GM23248 (cell line): Measurements from ENCODE around the gene FOXL2. TPM values are rescaled to one million over a fixed set of nuclear protein-coding genes. Genes with fewer than 3 reads are reported as not detected.

Experiments used
- DNase-seq: peaks from one replicate; pipeline ENCODE4 v3.0.0-alpha.2; 2015
- H2AFZ ChIP-seq: fragments of 200-600 bp; sonication (generic); 2 replicates; pipeline ENCODE4 v1.6.1; 2016; ENCODE audit warnings: antibody characterized with exemption
- H3F3A ChIP-seq: fragments of 200-600 bp; sonication (generic); 2 replicates; pipeline ENCODE4 v1.6.1; 2016; ENCODE audit warnings: mild to moderate bottlenecking, antibody characterized with exemption, mixed run types; ENCODE audit not compliant: insufficient read depth
- H3K27ac ChIP-seq: fragments of 200-600 bp; sonication (generic); 2 replicates; pipeline ENCODE4 v1.5.1; 2016; ENCODE audit warnings: mild to moderate bottlenecking
- H3K27me3 ChIP-seq: fragments of 200-600 bp; sonication (generic); replicated peaks from 2 replicates; pipeline ENCODE4 v1.6.1; 2016; ENCODE audit warnings: mild to moderate bottlenecking; ENCODE audit not compliant: insufficient read depth
- H3K36me3 ChIP-seq: fragments of 200-600 bp; sonication (generic); 2 replicates; pipeline ENCODE4 v1.6.1; 2016; ENCODE audit warnings: low read depth, mild to moderate bottlenecking
- H3K4me1 ChIP-seq: fragments of 200-600 bp; sonication (generic); 2 replicates; pipeline ENCODE4 v1.6.1; 2016; ENCODE audit warnings: mild to moderate bottlenecking; ENCODE audit not compliant: insufficient read depth
- H3K4me2 ChIP-seq: fragments of 200-600 bp; sonication (generic); one replicate; pipeline ENCODE4 v1.6.1; 2016; ENCODE audit warnings: mild to moderate bottlenecking; ENCODE audit not compliant: unreplicated experiment
- H3K4me3 ChIP-seq: fragments of 200-600 bp; sonication (generic); 2 replicates; pipeline ENCODE4 v1.5.1; 2016; ENCODE audit warnings: mild to moderate bottlenecking
- H3K79me2 ChIP-seq: fragments of 200-600 bp; sonication (generic); 2 replicates; pipeline ENCODE4 v1.6.1; 2016; ENCODE audit warnings: mild to moderate bottlenecking; ENCODE audit not compliant: insufficient read depth
- H3K9ac ChIP-seq: fragments of 200-600 bp; sonication (generic); 2 replicates; pipeline ENCODE4 v1.6.1; 2016; ENCODE audit warnings: mild to moderate bottlenecking
- H3K9me2 ChIP-seq: fragments of 200-600 bp; sonication (generic); 2 replicates; pipeline ENCODE4 v1.6.1; 2016; ENCODE audit warnings: mixed run types, mild to moderate bottlenecking, moderate library complexity; ENCODE audit not compliant: insufficient read depth
- H3K9me3 ChIP-seq: fragments of 200-600 bp; sonication (generic); one replicate; pipeline ENCODE4 v1.6.1; 2017; ENCODE audit warnings: low read depth
- H4K20me1 ChIP-seq: fragments of 200-600 bp; sonication (generic); 2 replicates; pipeline ENCODE4 v1.6.0; 2016; ENCODE audit not compliant: insufficient read depth
- EZH2 ChIP-seq: fragments of 200-600 bp; sonication (generic); IDR thresholded peaks from 2 replicates; pipeline ENCODE4 v1.6.1; 2018; ENCODE audit warnings: antibody characterized with exemption, mild to moderate bottlenecking; ENCODE audit not compliant: insufficient read depth, poor library complexity, severe bottlenecking
- EZH2phosphoT487 ChIP-seq: fragments of 200-600 bp; sonication (generic); IDR thresholded peaks from 2 replicates; pipeline ENCODE4 v1.6.1; 2018; ENCODE audit warnings: antibody characterized with exemption, moderate library complexity, mild to moderate bottlenecking, low read depth; ENCODE audit not compliant: insufficient read depth
- WGBS, 2 experiments: methylation state at CpG; one replicate each; pipeline ENCODE4 v1.1.6; 2015 to 2017; ENCODE audit warnings: low lambda C conversion rate in 2 of 2, low coverage in 1 of 2; ENCODE audit errors: missing lambda C conversion rate in 2 of 2; 5-methylcytosine and 5-hydroxymethylcytosine counted together
- in situ Hi-C: fragments of 300-500 bp; cut with MboI; formaldehyde crosslinking; loops from 2 replicates; pipeline ENCODE4 v1.15.0; 2020
- polyA plus RNA-seq: library from polyadenylated mRNA; unstranded; fragments of >200 nt; fragmentation: Nextera tagmentation; extraction: Ambion mirVana; gene quantifications from 2 replicates; pipeline ENCODE4 v1.2.1, GENCODE V29; 2016
- total RNA-seq: library from RNA; depleted of rRNA; stranded (reverse); fragments of >200 nt; shearing (Covaris generic); gene quantifications from 2 replicates; pipeline ENCODE4 v1.2.3, GENCODE V29; 2014

Gene FOXL2
- total and polyA plus RNA-seq, 2 experiments from 2014 or later: 0.71 to 3.6 TPM

DNA sequence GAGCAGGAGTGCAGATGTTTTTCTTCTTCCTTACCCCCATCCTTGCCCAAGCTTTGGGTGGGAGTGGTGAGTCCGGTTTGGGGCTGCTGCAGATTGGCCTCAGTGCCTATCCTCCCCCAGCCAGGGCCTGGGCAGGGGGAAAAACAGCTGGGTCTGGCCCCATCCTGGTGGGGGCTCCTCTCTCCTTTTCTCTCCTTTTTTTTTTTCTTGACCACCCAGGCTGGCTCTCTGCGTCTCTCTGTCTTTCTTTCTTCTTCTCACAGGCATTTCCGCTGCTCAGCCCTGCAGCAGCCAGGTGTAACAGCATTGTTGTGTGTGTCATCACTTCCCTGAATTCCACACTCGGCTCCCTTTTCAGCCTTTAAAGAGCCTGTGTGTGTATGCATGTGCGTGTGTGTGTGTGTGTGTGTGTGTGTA lies 2.1 kb upstream of the FOXL2 start:
- in situ Hi-C loops: no loop called here

DNA sequence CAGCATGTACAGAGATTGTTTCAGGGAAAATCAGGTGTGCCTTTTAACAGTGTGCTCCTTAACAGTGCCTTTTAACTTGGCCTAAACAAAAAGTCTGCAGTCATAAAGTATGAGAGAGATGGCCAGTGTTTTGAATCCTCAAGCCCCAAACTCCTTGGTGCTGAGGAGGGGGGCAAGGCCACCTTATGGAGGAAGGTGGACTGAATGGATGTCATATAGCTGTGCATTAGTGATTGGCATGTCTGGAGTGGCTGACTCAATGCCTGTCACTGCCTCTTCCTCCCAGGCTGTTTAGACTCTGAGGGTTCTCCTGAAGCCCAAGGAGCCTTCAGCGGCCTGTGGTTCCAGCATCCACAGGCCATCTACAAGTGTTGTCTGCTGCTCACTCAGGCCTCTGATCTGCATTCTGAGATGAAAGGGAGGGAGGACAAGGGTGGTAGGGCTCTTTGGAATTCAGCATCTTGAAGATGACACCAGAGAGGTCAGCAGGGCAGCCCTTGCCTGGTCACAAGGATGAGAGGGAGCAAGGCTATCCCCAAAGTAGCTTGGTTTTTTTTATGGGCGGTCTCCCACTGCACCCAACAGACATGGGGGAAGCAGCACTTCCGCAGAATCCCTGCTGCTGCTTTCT lies 1.5 kb upstream of the FOXL2 start:
- DNase-seq: no peak
- in situ Hi-C loops: no loop called here
- WGBS, 2 experiments: 100% methylated on average over 3 of the region's 3 CpGs
- no peaks in the 10 kb centered on the region for H3K79me2 ChIP-seq
- H3K36me3 ChIP-seq: no peaks in the 10 kb centered on the region
- H2AFZ ChIP-seq: no peak overlapping the region
- H3K27ac ChIP-seq: no peak overlapping the region
- H3K9me3 ChIP-seq: no peaks in the 10 kb centered on the region
- H3K4me2 ChIP-seq: no peak overlapping the region
- H4K20me1 ChIP-seq: no peaks in the 10 kb centered on the region
- no peaks in the 10 kb centered on the region for H3K4me1 ChIP-seq
- peaks cover 15% of the 10 kb centered on the region; the same call in 1 of the 2 replicates for H3K27me3 ChIP-seq
- TF ChIP-seq EZH2phosphoT487: no peak
- no peak for TF ChIP-seq EZH2
- peaks cover 6% of the 10 kb centered on the region for H3F3A ChIP-seq
- H3K4me3 ChIP-seq: no peak overlapping the region
- no peaks in the 10 kb centered on the region for H3K9me2 ChIP-seq
- no peak overlapping the region for H3K9ac ChIP-seq

More for the DNA sequence above, 2.1 kb upstream of the FOXL2 start:
- Histone ChIP-seq H3K4me3 (no peak overlapping the region), H3K9me2 (no peaks in the 10 kb centered on the region), H3K27me3 (peaks cover 15% of the 10 kb centered on the region; the same call in 1 of the 2 replicates), H3K4me2 (no peak overlapping the region), H3K36me3 (no peaks in the 10 kb centered on the region), H3K4me1 (no peaks in the 10 kb centered on the region), H3K27ac (no peak overlapping the region), H4K20me1 (no peaks in the 10 kb centered on the region), H3K79me2 (no peaks in the 10 kb centered on the region), H3F3A (peaks cover 6% of the 10 kb centered on the region), H3K9me3 (no peaks in the 10 kb centered on the region), H3K9ac (no peak overlapping the region), H2AFZ (no peak overlapping the region)
- 76 to 88% methylated on average over 5 of the region's 5 CpGs for WGBS, 2 experiments
- no peak for TF ChIP-seq EZH2phosphoT487
- no peak for TF ChIP-seq EZH2
- DNase-seq: no peak

DNA sequence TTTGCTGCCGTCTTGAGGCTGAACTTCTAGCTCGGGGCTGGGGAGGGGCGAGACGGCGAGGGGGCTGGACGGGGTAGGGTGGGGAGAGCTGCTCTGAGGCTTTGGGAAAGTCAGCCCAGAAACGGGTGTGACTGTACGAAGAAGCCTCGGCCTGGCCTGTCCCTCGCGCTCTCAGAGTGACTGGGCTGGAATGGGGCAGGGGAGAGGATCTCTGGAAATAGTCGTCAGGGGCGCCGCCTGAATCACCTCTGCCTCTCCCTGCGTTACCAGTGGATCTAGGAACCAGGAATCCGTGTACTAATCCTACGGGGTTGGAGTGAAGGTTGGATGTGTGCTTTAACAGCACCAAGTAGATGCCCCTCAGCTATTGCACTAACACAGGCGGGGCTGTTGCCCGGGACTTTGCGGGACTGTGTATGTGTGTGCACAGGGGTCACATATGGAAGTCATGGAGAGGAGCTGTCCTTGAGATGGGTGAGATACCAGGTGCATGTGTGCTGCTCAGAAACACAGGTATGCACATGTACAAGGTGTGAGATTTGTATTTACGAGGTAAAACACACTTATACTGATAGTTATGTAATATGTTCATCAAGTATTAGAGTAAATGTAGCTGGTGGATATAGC lies 671 bp upstream of the FOXL2 start:
- Histone ChIP-seq H3F3A (peaks cover 6% of the 10 kb centered on the region), H3K27me3 (peaks cover 15% of the 10 kb centered on the region; the same call in 1 of the 2 replicates), H3K9ac (peak overlapping the region; percentile 67), H3K9me3 (no peaks in the 10 kb centered on the region), H3K4me3 (peak overlapping the region; percentile 75), H4K20me1 (no peaks in the 10 kb centered on the region), H3K36me3 (no peaks in the 10 kb centered on the region), H3K27ac (no peak overlapping the region), H3K4me2 (peak overlapping the region; percentile 70), H3K79me2 (no peaks in the 10 kb centered on the region), H2AFZ (peak overlapping the region; percentile 80), H3K4me1 (no peaks in the 10 kb centered on the region), H3K9me2 (no peaks in the 10 kb centered on the region)
- 70 to 72% methylated on average over 17 to 21 of the region's 21 CpGs for WGBS, 2 experiments
- in situ Hi-C loops: no loop called here
- DNase-seq: no peak
- TF ChIP-seq EZH2phosphoT487: no peak
- no peak for TF ChIP-seq EZH2

DNA sequence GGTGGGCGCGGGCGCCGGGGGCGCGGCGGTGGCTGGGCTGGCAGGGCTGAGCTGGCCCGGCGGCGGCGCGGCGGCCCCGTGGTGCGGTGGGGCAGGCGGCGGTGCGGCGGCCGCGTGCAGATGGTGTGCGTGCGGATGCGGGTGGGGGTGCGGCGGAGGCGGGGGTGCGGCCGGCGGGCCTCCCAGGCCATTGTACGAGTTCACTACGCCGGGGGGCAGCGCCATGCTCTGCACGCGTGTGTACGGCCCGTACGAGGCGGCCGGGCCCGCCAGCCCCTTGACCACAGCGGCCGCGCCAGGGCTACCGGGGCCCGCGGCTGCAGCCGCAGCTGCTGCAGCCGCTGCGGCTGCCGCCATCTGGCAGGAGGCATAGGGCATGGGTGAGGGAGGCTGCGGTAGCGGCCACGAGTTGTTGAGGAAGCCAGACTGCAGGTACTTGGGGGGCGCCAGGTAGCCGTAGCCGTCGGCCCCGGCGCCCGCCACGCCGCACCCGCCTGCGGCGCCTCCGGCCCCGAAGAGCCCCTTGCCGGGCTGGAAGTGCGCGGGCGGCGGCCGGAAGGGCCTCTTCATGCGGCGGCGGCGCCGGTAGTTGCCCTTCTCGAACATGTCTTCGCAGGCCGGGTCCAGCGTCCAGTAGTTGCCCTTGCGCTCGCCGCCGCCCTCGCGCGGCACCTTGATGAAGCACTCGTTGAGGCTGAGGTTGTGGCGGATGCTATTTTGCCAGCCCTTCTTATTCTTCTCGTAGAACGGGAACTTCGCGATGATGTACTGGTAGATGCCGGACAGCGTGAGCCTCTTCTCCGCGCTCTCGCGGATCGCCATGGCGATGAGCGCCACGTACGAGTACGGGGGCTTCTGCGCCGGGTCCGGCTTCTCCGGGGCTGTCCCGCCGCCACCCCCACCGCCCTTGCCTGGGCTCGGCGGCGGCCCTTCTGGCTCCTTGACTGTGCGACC lies 951 bp downstream of the FOXL2 start:
- DNase-seq: peak; percentile 80
- Histone ChIP-seq H3K4me2 (peak overlapping the region; percentile 70), H3K4me1 (no peaks in the 10 kb centered on the region), H3K9me3 (no peaks in the 10 kb centered on the region), H3K79me2 (no peaks in the 10 kb centered on the region), H4K20me1 (no peaks in the 10 kb centered on the region), H3F3A (peaks cover 6% of the 10 kb centered on the region), H3K9me2 (no peaks in the 10 kb centered on the region), H3K27ac (peak overlapping the region; percentile 32; the same call in 1 of the 2 replicates), H3K27me3 (peaks cover 15% of the 10 kb centered on the region; the same call in 1 of the 2 replicates), H2AFZ (peak overlapping the region; percentile 80), H3K9ac (peak overlapping the region; percentile 67), H3K36me3 (no peaks in the 10 kb centered on the region), H3K4me3 (peak overlapping the region; percentile 75)
- in situ Hi-C loops: no loop called here
- TF ChIP-seq EZH2phosphoT487: no peak
- TF ChIP-seq EZH2: peak; percentile 43
- 1 to 2% methylated on average over 72 to 77 of the region's 120 CpGs for whole genome bisulfite sequencing, 2 experiments
